H9 (cell line): ENCODE measurements around the gene CDK6. TPM values are rescaled to one million over a fixed set of nuclear protein-coding genes. Genes with fewer than 3 reads are reported as not detected.

Experiments
- DNase-seq: peaks from one replicate; pipeline ENCODE4 v3.0.0-alpha.2; 2017
- H2AFZ ChIP-seq: one replicate; pipeline ENCODE4 v1.6.1; 2013; ENCODE audit warnings: mild to moderate bottlenecking, low read length, control low read depth, moderate library complexity
- H2AK5ac ChIP-seq: 2 replicates; pipeline ENCODE4 v1.6.1; 2013; ENCODE audit warnings: low read length, control low read depth, mixed read lengths; ENCODE audit not compliant: insufficient read length
- H2BK120ac ChIP-seq: one replicate; pipeline ENCODE4 v1.6.1; 2013; ENCODE audit warnings: low read depth, mild to moderate bottlenecking, low read length, control low read depth, inconsistent platforms; ENCODE audit not compliant: poor library complexity, severe bottlenecking
- H2BK12ac ChIP-seq: 2 replicates; pipeline ENCODE4 v1.6.1; 2013; ENCODE audit warnings: low read length, control low read depth, mixed read lengths, low read depth; ENCODE audit not compliant: insufficient read length
- H2BK15ac ChIP-seq: 2 replicates; pipeline ENCODE4 v1.6.1; 2013; ENCODE audit warnings: low read depth, low read length, control low read depth
- H2BK20ac ChIP-seq: one replicate; pipeline ENCODE4 v1.6.1; 2013; ENCODE audit warnings: low read depth, mild to moderate bottlenecking, low read length, control low read depth, inconsistent platforms; ENCODE audit not compliant: poor library complexity, severe bottlenecking
- H2BK5ac ChIP-seq: 2 replicates; pipeline ENCODE4 v1.6.1; 2013; ENCODE audit warnings: low read length, control low read depth, mixed read lengths; ENCODE audit not compliant: insufficient read length
- H3K14ac ChIP-seq: 2 replicates; pipeline ENCODE4 v1.6.1; 2013; ENCODE audit warnings: low read length, control low read depth; ENCODE audit not compliant: insufficient read depth
- H3K18ac ChIP-seq: 2 replicates; pipeline ENCODE4 v1.6.1; 2013; ENCODE audit warnings: low read depth, mild to moderate bottlenecking, mixed read lengths, low read length, control low read depth; ENCODE audit not compliant: insufficient read length
- H3K23ac ChIP-seq: 2 replicates; pipeline ENCODE4 v1.6.1; 2013; ENCODE audit warnings: low read length, control low read depth, mixed read lengths, low read depth; ENCODE audit not compliant: insufficient read length
- H3K23me2 ChIP-seq: 2 replicates; pipeline ENCODE4 v1.6.1; 2013; ENCODE audit warnings: low read depth, mild to moderate bottlenecking, mixed read lengths, low read length, control low read depth; ENCODE audit not compliant: insufficient read length, poor library complexity, severe bottlenecking
- H3K27ac ChIP-seq: 2 replicates; pipeline ENCODE4 v1.5.1; 2013; ENCODE audit warnings: low read length, control low read depth, mixed read lengths, low read depth; ENCODE audit not compliant: insufficient read length
- H3K27me3 ChIP-seq: 2 replicates; pipeline ENCODE4 v1.6.1; 2013; ENCODE audit warnings: low read length, control low read depth, inconsistent platforms; ENCODE audit not compliant: insufficient read depth
- H3K4ac ChIP-seq: 2 replicates; pipeline ENCODE4 v1.6.1; 2013; ENCODE audit warnings: low read depth, mild to moderate bottlenecking, control low read depth, inconsistent platforms, low read length, moderate library complexity
- H3K4me1 ChIP-seq: 2 replicates; pipeline ENCODE4 v1.6.1; 2013; ENCODE audit warnings: low read length, control low read depth, inconsistent platforms; ENCODE audit not compliant: insufficient read depth
- H3K4me2 ChIP-seq: 2 replicates; pipeline ENCODE4 v1.6.1; 2013; ENCODE audit warnings: low read length, control low read depth, mixed read lengths; ENCODE audit not compliant: insufficient read length, insufficient read depth
- H3K56ac ChIP-seq: 2 replicates; pipeline ENCODE4 v1.6.1; 2013; ENCODE audit warnings: low read depth, mild to moderate bottlenecking, mixed read lengths, low read length, control low read depth; ENCODE audit not compliant: insufficient read length
- H3K79me1 ChIP-seq: 2 replicates; pipeline ENCODE4 v1.6.1; 2013; ENCODE audit warnings: low read depth, mild to moderate bottlenecking, moderate library complexity, low read length, control low read depth, inconsistent platforms; ENCODE audit not compliant: insufficient read depth, poor library complexity, severe bottlenecking
- H3K79me2 ChIP-seq: 2 replicates; pipeline ENCODE4 v1.6.1; 2013; ENCODE audit warnings: low read length, control low read depth, inconsistent platforms; ENCODE audit not compliant: insufficient read depth
- H3K9ac ChIP-seq: 2 replicates; pipeline ENCODE4 v1.6.1; 2013; ENCODE audit warnings: low read length, control low read depth, mixed read lengths; ENCODE audit not compliant: insufficient read length; ENCODE audit errors: extremely low read depth
- H3K9me3 ChIP-seq: one replicate; pipeline ENCODE4 v1.6.1; 2013; ENCODE audit warnings: low read depth, low read length, inconsistent platforms; ENCODE audit not compliant: control insufficient read depth
- H3T11ph ChIP-seq: one replicate; pipeline ENCODE4 v1.6.1; 2013; ENCODE audit warnings: mild to moderate bottlenecking, low read length, control low read depth, inconsistent platforms
- H4K20me1 ChIP-seq: one replicate; pipeline ENCODE4 v1.6.1; 2013; ENCODE audit not compliant: control insufficient read depth, insufficient read length, insufficient read depth
- H4K5ac ChIP-seq: 2 replicates; pipeline ENCODE4 v1.6.1; 2013; ENCODE audit warnings: low read depth, mild to moderate bottlenecking, mixed read lengths, low read length, control low read depth; ENCODE audit not compliant: insufficient read length
- H4K8ac ChIP-seq: replicated peaks from 2 replicates; pipeline ENCODE4 v1.6.1; 2013; ENCODE audit warnings: low read length, control low read depth, mixed read lengths, low read depth; ENCODE audit not compliant: insufficient read length
- H4K91ac ChIP-seq: 2 replicates; pipeline ENCODE4 v1.6.1; 2013; ENCODE audit warnings: low read depth, mild to moderate bottlenecking, moderate library complexity, mixed read lengths, low read length, control low read depth; ENCODE audit not compliant: insufficient read length
- H3K27ac Mint-ChIP-seq, 3 experiments: 2 replicates in 2 of 3; 3 replicates in 1 of 3; pipeline ENCODE4 v1.8.0; 2020 to 2021; ENCODE audit warnings: mixed read lengths in 3 of 3, mild to moderate bottlenecking in 1 of 3, moderate library complexity in 1 of 3
- H3K27me3 Mint-ChIP-seq: 2 replicates; pipeline ENCODE4 v1.8.0; 2021; ENCODE audit warnings: low read depth, mild to moderate bottlenecking, moderate library complexity, mixed read lengths
- H3K36me3 Mint-ChIP-seq, 3 experiments: 2 replicates in 2 of 3; 3 replicates in 1 of 3; pipeline ENCODE4 v1.8.0; 2020 to 2021; ENCODE audit warnings: low read depth in 3 of 3, mixed read lengths in 3 of 3; ENCODE audit not compliant: insufficient read depth in 1 of 3
- H3K4me1 Mint-ChIP-seq, 2 experiments: 2 replicates each; pipeline ENCODE4 v1.8.0; 2020; ENCODE audit warnings: mixed read lengths in 2 of 2
- H3K4me3 Mint-ChIP-seq, 2 experiments: 2 replicates in 1 of 2; 3 replicates in 1 of 2; pipeline ENCODE4 v1.8.0; 2020 to 2021; ENCODE audit warnings: mild to moderate bottlenecking in 2 of 2, mixed read lengths in 2 of 2, moderate library complexity in 1 of 2
- H3K9me3 Mint-ChIP-seq, 2 experiments: 2 replicates in 1 of 2; 3 replicates in 1 of 2; pipeline ENCODE4 v1.8.0; 2020; ENCODE audit warnings: mild to moderate bottlenecking in 2 of 2, mixed read lengths in 2 of 2, moderate library complexity in 1 of 2
- WGBS: extraction: QIAGEN DNeasy Blood & Tissue Kit; methylation state at CpG from one replicate; pipeline ENCODE4 v1.1.7; 2013; ENCODE audit warnings: missing lambda C conversion rate, low lambda C conversion rate, mixed read lengths; ENCODE audit not compliant: insufficient read length; ENCODE audit errors: extremely low coverage; 5-methylcytosine and 5-hydroxymethylcytosine counted together
- total RNA-seq: library from RNA; stranded (reverse); gene quantifications from 2 replicates; pipeline ENCODE4 v1.2.1, GENCODE V29; 2021
- TF ChIP-seq, protein P1 (sequence below): fragments of 200-600 bp; sonication (generic); conservative IDR thresholded peaks from 3 replicates; pipeline ENCODE4 v1.8.0; 2021; ENCODE audit warnings: antibody characterized with exemption, mild to moderate bottlenecking

CDK6 gene
- total RNA-seq, 1 experiment from 2014 or later: 30.0 TPM

GRCh38 chr7:92656121-92656520, 180.3 kb downstream of the CDK6 start:
- H3K4me2 ChIP-seq: no peak overlapping the region

More at GRCh38 chr7:92656121-92656520, 180.3 kb downstream of the CDK6 start:
- Histone ChIP-seq H3K18ac (no peak overlapping the region), H3K56ac (no peak overlapping the region), H3K79me2 (no peaks in the 10 kb centered on the region), H2BK12ac (no peak overlapping the region), H3K23ac (no peak overlapping the region), H2BK120ac (no peak overlapping the region), H2BK5ac (no peak overlapping the region), H3K14ac (no peak overlapping the region), H3T11ph (no peak overlapping the region), H3K79me1 (no peaks in the 10 kb centered on the region), H3K4ac (no peak overlapping the region), H4K5ac (no peak overlapping the region), H2BK20ac (no peak overlapping the region), H3K9me3 (no peaks in the 10 kb centered on the region), H3K4me1 (no peaks in the 10 kb centered on the region), H3K9ac (no peak overlapping the region), H3K27ac (no peak overlapping the region), H2AFZ (no peak overlapping the region), H4K8ac (no peak overlapping the region), H3K23me2 (no peaks in the 10 kb centered on the region), H3K27me3 (no peaks in the 10 kb centered on the region), H2AK5ac (no peak overlapping the region), H4K20me1 (no peaks in the 10 kb centered on the region), H4K91ac (no peak overlapping the region), H2BK15ac (no peak overlapping the region)
- WGBS: 100% methylated on average over 1 of the region's 4 CpGs
- Mint-ChIP-seq H3K27me3 (no peaks in the 10 kb centered on the region), H3K9me3 (no peaks in the 10 kb centered on the region), H3K4me1 (no peaks in the 10 kb centered on the region), H3K36me3 (no peaks in the 10 kb centered on the region), H3K4me3 (no peak overlapping the region), H3K27ac (no peak overlapping the region)
- TF ChIP-seq, protein P1, sequence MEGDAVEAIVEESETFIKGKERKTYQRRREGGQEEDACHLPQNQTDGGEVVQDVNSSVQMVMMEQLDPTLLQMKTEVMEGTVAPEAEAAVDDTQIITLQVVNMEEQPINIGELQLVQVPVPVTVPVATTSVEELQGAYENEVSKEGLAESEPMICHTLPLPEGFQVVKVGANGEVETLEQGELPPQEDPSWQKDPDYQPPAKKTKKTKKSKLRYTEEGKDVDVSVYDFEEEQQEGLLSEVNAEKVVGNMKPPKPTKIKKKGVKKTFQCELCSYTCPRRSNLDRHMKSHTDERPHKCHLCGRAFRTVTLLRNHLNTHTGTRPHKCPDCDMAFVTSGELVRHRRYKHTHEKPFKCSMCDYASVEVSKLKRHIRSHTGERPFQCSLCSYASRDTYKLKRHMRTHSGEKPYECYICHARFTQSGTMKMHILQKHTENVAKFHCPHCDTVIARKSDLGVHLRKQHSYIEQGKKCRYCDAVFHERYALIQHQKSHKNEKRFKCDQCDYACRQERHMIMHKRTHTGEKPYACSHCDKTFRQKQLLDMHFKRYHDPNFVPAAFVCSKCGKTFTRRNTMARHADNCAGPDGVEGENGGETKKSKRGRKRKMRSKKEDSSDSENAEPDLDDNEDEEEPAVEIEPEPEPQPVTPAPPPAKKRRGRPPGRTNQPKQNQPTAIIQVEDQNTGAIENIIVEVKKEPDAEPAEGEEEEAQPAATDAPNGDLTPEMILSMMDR: no peak
- no peak for DNase-seq
